Mucosa of rectum (tissue), 2 donors: ENCODE measurements around the gene CARD11.
"Not testable (repeated sequence)": the region's sequence is repeated elsewhere in the genome, so short reads cannot be mapped to it uniquely, and the experiment has no call there.

Experiments used
- H3K27ac ChIP-seq, 2 donors: one replicate each; pipeline ENCODE4 v1.7.0; 2013; ENCODE audit warnings: inconsistent platforms in 2 of 2, low read depth in 2 of 2, low read length in 2 of 2
- H3K27me3 ChIP-seq, 2 donors: one replicate each; pipeline ENCODE4 v1.7.0; 2013; ENCODE audit warnings: low read length in 2 of 2; ENCODE audit not compliant: control insufficient read depth in 2 of 2, insufficient read depth in 2 of 2
- H3K36me3 ChIP-seq, 2 donors: one replicate each; pipeline ENCODE4 v1.7.0; 2013; ENCODE audit warnings: low read length in 2 of 2; ENCODE audit not compliant: control insufficient read depth in 2 of 2, insufficient read depth in 2 of 2
- H3K4me1 ChIP-seq, 2 donors: one replicate each; pipeline ENCODE4 v1.7.0; 2013; ENCODE audit warnings: low read length in 2 of 2, mild to moderate bottlenecking in 1 of 2; ENCODE audit not compliant: control insufficient read depth in 2 of 2, insufficient read depth in 2 of 2
- H3K4me3 ChIP-seq, 2 donors: one replicate each; pipeline ENCODE4 v1.7.0; 2013; ENCODE audit warnings: low read length in 2 of 2
- H3K9ac ChIP-seq, 2 donors: one replicate each; pipeline ENCODE4 v1.7.0; 2013; ENCODE audit warnings: low read length in 2 of 2, low read depth in 1 of 2, mild to moderate bottlenecking in 1 of 2
- H3K9me3 ChIP-seq, 2 donors: one replicate each; pipeline ENCODE4 v1.7.0; 2013; ENCODE audit warnings: low read length in 2 of 2; ENCODE audit not compliant: control insufficient read depth in 2 of 2
- donor health status: healthy.
- donor health status: Normal muscosa, but diverticular disease.

The CARD11 gene

DNA sequence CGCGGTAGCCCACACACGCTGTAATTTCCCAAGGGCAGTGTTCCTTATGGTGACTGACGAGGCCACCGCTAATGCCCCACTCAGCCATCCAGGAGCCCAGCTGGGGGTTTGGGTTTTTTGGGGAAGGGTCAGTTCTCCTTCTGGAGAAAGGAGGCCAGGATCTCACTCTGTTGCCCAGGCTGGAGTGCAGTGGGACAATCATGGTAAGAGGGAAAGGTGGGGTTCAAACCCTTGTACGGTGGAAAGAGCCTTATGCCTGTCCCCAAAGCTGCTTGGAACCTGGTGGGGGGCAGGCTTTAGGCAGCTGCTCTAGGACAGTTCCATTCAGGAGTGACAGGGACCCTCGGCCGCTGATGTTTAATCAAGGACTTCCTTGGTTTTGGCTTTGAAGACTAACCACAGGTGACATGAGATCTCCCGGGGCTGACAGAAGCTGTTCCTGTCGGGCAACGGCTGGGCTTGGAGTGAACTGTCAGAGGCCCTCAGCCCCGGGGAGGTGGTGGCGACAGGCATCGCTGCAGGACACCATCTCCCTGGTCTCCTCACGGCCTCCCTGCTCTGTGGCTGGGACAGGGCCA is 84.5 kb downstream of the CARD11 start:
- Histone ChIP-seq H3K36me3 (no peaks in the 10 kb centered on the region), H3K27ac (no peak overlapping the region), H3K9me3 (no peaks in the 10 kb centered on the region), H3K27me3 (no peaks in the 10 kb centered on the region), H3K9ac (no peak overlapping the region), H3K4me3 (no peak overlapping the region), H3K4me1 (no peaks in the 10 kb centered on the region)

DNA sequence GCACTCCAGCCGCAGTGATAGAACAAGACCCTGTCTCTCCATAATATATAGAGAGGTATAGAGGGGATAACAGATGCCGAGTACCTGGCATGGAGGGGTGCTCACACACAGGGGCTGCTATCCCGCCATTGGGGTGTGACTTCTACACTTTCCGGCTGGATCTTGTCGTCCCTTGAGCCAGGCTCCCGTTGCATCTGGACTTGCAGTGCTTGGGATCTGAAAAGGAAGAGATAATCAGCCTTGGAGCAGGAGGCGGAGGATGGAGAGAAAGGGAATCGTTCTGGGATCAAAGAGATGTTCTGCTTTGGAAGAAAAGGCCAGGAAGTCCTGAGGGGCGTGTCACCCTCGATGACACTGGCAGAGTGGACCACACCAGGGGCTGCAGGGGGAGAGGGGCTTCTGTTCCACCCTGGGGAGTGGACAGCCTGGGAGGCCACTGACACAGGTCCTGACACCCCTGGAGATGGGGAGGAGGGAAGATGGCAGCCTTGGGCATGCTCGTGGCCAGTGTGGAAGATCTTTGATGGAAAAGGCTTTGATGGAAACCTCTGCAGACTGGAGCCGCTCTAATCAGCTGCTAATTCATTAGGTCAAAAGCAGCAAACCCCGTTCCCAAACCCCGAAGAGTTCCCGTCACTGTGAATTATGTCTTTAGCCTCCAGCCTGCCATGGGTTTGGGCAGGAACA is 85.1 kb downstream of the CARD11 start:
- Histone ChIP-seq H3K4me3 (no peak overlapping the region), H3K27me3 (no peaks in the 10 kb centered on the region), H3K9me3 (no peaks in the 10 kb centered on the region), H3K27ac (no peak overlapping the region), H3K36me3 (no peaks in the 10 kb centered on the region), H3K4me1 (no peaks in the 10 kb centered on the region), H3K9ac (no peak overlapping the region)

GRCh38 chr7:2957369-2957727 is 86.3 kb downstream of the CARD11 start:
- H3K4me1 ChIP-seq, H3K36me3 ChIP-seq, H3K27ac ChIP-seq, H3K27me3 ChIP-seq, H3K9me3 ChIP-seq, H3K9ac ChIP-seq, H3K4me3 ChIP-seq: not testable (repeated sequence)

DNA sequence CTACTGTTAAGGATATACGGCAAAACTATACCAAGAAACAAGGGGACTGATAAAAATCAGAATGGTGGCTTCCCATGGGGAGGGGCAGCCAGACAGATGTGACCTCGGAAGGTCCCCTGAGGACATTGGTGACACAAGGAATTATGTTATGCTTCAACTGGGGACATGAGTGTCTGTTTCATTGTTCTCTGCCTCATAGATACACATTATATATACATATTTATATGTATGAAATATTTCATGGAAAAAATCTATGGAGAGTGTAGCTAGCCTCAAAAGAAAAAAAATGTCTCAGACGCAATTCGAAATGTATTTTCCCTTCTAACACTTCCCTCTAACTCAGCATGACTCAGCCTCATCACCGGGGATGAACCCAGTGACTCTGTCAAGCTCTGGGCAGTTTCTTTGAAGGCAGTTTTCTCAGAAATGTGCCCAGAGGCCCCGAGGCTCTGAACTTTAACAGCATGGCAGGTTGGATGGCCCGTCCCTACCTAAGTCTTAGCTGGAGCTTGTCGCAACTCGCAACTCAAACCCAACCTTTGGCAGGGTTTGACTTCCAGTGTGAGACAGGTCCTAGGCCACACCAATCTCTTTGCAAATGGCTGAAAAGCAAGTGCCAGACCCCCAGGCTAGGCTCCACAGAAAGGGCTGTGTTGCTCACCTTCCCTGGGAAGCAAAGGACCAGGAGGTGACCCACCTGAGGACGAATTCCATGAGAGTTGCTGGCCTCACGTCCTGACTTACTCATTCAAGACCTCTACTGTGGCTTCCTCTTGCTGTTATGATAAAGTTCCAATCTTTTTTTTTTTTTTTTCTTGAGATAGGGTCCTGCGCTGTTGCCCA is 86.9 kb downstream of the CARD11 start:
- Histone ChIP-seq H3K4me1 (no peaks in the 10 kb centered on the region), H3K9me3 (no peaks in the 10 kb centered on the region), H3K9ac (no peak overlapping the region), H3K27me3 (no peaks in the 10 kb centered on the region), H3K4me3 (no peak overlapping the region), H3K27ac (no peak overlapping the region), H3K36me3 (no peaks in the 10 kb centered on the region)

GRCh38 chr7:2956076-2956475 is 87.6 kb downstream of the CARD11 start:
- H3K9me3 ChIP-seq = no peaks in the 10 kb centered on the region
- H3K4me3 ChIP-seq = no peak overlapping the region
- H3K9ac ChIP-seq = no peak overlapping the region
- H3K27ac ChIP-seq = no peak overlapping the region
- no peaks in the 10 kb centered on the region for H3K27me3 ChIP-seq
- H3K36me3 ChIP-seq = no peaks in the 10 kb centered on the region
- no peaks in the 10 kb centered on the region for H3K4me1 ChIP-seq

DNA sequence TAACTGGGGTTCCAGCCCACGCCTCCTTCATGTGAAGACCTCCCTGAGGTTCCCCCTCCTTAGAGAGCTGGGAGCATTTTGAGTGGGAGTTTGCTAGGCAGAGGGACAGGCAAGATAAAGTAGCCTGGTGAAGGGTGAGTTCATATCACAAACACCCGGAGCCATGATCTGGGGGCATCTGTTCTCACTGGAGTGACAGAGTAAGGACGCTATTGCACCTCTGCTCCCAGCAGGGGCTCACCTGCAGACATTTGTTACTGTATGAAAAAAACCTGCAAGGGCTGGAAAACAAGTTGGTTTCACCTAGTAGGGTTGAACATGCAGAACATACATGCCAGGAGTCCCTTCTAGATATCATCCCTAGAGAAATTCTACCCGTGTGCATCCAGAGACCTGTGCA is 88.4 kb downstream of the CARD11 start:
- H3K9me3 ChIP-seq = no peaks in the 10 kb centered on the region
- no peak overlapping the region for H3K27ac ChIP-seq
- no peaks in the 10 kb centered on the region for H3K36me3 ChIP-seq
- H3K9ac ChIP-seq = no peak overlapping the region
- no peaks in the 10 kb centered on the region for H3K4me1 ChIP-seq
- H3K27me3 ChIP-seq = no peaks in the 10 kb centered on the region
- no peak overlapping the region for H3K4me3 ChIP-seq

- no peak overlapping the region for H3K27ac ChIP-seq
- H3K36me3 ChIP-seq = no peaks in the 10 kb centered on the region
- H3K4me1 ChIP-seq = no peaks in the 10 kb centered on the region
- no peaks in the 10 kb centered on the region for H3K27me3 ChIP-seq
- H3K9ac ChIP-seq = no peak overlapping the region
- no peak overlapping the region for H3K4me3 ChIP-seq
- no peaks in the 10 kb centered on the region for H3K9me3 ChIP-seq
These were observed 89.2 kb downstream of the CARD11 start for GRCh38 chr7:2954433-2954853.

GRCh38 chr7:2953588-2954407 is 89.9 kb downstream of the CARD11 start:
- no peaks in the 10 kb centered on the region for H3K9me3 ChIP-seq
- no peak overlapping the region for H3K9ac ChIP-seq
- no peak overlapping the region for H3K4me3 ChIP-seq
- no peak overlapping the region for H3K27ac ChIP-seq
- H3K4me1 ChIP-seq = no peaks in the 10 kb centered on the region
- no peaks in the 10 kb centered on the region for H3K27me3 ChIP-seq
- H3K36me3 ChIP-seq = no peaks in the 10 kb centered on the region

- H3K4me3 ChIP-seq = no peak overlapping the region
These were observed 90.6 kb downstream of the CARD11 start for GRCh38 chr7:2953099-2953498.

DNA sequence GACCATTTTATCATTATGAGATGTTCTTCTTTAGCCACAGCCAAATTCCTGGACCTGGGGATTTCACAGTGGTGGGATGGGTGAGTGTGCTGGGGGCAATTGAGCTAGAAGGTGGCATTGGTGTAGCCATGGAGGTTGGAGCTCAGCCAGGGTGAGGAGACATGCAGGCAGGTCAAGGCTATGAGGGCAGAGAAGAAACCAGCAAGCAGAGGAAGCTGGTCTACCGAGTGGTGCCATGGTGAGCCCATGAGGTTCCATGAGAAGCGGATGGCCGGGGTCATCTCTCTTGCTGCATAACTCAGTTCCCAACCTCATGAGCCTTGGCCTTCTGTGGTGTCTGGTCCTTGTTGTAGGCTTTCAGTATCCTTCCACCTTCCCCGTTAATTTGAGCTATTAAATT is 91.4 kb downstream of the CARD11 start:
- H3K9ac ChIP-seq = no peak overlapping the region
- H3K9me3 ChIP-seq = no peaks in the 10 kb centered on the region
- H3K27me3 ChIP-seq = no peaks in the 10 kb centered on the region
- H3K27ac ChIP-seq = no peak overlapping the region
- H3K4me3 ChIP-seq = no peak overlapping the region
- no peaks in the 10 kb centered on the region for H3K4me1 ChIP-seq
- H3K36me3 ChIP-seq = no peaks in the 10 kb centered on the region

More at GRCh38 chr7:2953099-2953498, 90.6 kb downstream of the CARD11 start:
- Histone ChIP-seq H3K27ac (no peak overlapping the region), H3K36me3 (no peaks in the 10 kb centered on the region), H3K9me3 (no peaks in the 10 kb centered on the region), H3K9ac (no peak overlapping the region), H3K4me1 (no peaks in the 10 kb centered on the region), H3K27me3 (no peaks in the 10 kb centered on the region)
